NCI-H2196 treated with DMSO at 0.1 percent for 48 hours (cell line): ENCODE measurements around the gene ZNF462.

Source experiments
- DNase-seq: peaks from one replicate; lab custom pipeline; 2025; ENCODE audit not compliant: unreplicated experiment; lab: John Stamatoyannopoulos, UW

ZNF462 gene

GRCh38 chr9:106922026-106922425, 59.1 kb downstream of the ZNF462 start:
- no peak for DNase-seq

- no peak for DNase-seq
Measured at GRCh38 chr9:106925392-106925791, 62.4 kb downstream of the ZNF462 start.

- no peak for DNase-seq
Measured at GRCh38 chr9:106927916-106928315, 65.0 kb downstream of the ZNF462 start.

GRCh38 chr9:106928350-106928749, 65.4 kb downstream of the ZNF462 start:
- no peak for DNase-seq

- no peak for DNase-seq
Measured at GRCh38 chr9:106929471-106930177, 66.7 kb downstream of the ZNF462 start.

- no peak for DNase-seq
Measured at GRCh38 chr9:106930477-106930876, 67.5 kb downstream of the ZNF462 start.

- DNase-seq: no peak
Measured at GRCh38 chr9:106931466-106931865, 68.5 kb downstream of the ZNF462 start.

- DNase-seq: no peak
Measured at GRCh38 chr9:106932178-106932577, 69.2 kb downstream of the ZNF462 start.

GRCh38 chr9:106932675-106933074, 69.7 kb downstream of the ZNF462 start:
- no peak for DNase-seq

- DNase-seq: no peak
Measured at GRCh38 chr9:106933470-106933869, 70.5 kb downstream of the ZNF462 start.

- DNase-seq: no peak
Measured at GRCh38 chr9:106934442-106935238, 71.7 kb downstream of the ZNF462 start.

- no peak for DNase-seq
Measured at GRCh38 chr9:106936680-106937079, 73.7 kb downstream of the ZNF462 start.

- DNase-seq: no peak
Measured at GRCh38 chr9:106941916-106942315, 79.0 kb downstream of the ZNF462 start.

GRCh38 chr9:106945727-106946660, 83.0 kb downstream of the ZNF462 start:
- DNase-seq: no peak

GRCh38 chr9:106947106-106947900, 84.3 kb downstream of the ZNF462 start:
- DNase-seq: no peak

- no peak for DNase-seq
Measured at GRCh38 chr9:106953174-106953573, 90.2 kb downstream of the ZNF462 start.

GRCh38 chr9:106954558-106954957, 91.6 kb downstream of the ZNF462 start:
- DNase-seq: no peak

- no peak for DNase-seq
Measured at GRCh38 chr9:106954974-106955850, 92.2 kb downstream of the ZNF462 start.

- no peak for DNase-seq
Measured at GRCh38 chr9:106956971-106957370, 94.0 kb downstream of the ZNF462 start.
